HCT116 (cell line): Measurements from ENCODE around the gene RAB37. TPM values are rescaled to one million over a fixed set of nuclear protein-coding genes. Genes with fewer than 3 reads are reported as not detected.
A peak's percentile ranks its signal among the peaks of the same experiment; 100 is the strongest.

ENCODE experiments used
- ATAC-seq: fragments of 200-7000 bp; cut with Tn5 transposase; 2 replicates; pipeline ENCODE4 v1.9.1; 2020; ENCODE audit warnings: mild to moderate bottlenecking, moderate library complexity
- BruUV-seq: library from RNA; stranded (reverse); fragments of 400-500 nt; replicated peaks from 2 replicates; lab custom pipeline; 2021; lab: Mats Ljungman, UMichigan
- CTCF ChIA-PET: fragments of 300-600 bp; sonication (Branson Sonifier 250); formaldehyde crosslinking; loops from one replicate; lab custom pipeline; 2021; ENCODE audit warnings: antibody characterized with exemption; lab: Charles Lee
- POLR2A ChIA-PET: fragments of 300-600, 350-600 bp; sonication (Branson Sonifier 250); formaldehyde crosslinking; loops from one replicate; lab custom pipeline; 2021; ENCODE audit warnings: antibody characterized with exemption; lab: Charles Lee
- RAD21 ChIA-PET, 2 experiments: fragments of 300-600 bp; sonication (Branson Sonifier 250); formaldehyde crosslinking; loops; one replicate each; lab custom pipeline; 2023; ENCODE audit warnings: low total read pairs in 2 of 2; ENCODE audit not compliant: uncharacterized antibody in 2 of 2, unreplicated experiment in 2 of 2, low non-redundant PET in 1 of 2; lab: Charles Lee
- DNase-seq: peaks from one replicate; pipeline ENCODE4 v3.0.0-alpha.2; 2010; ENCODE audit warnings: low read depth, low spot score
- H2AFZ ChIP-seq: fragments of 200-600 bp; shearing (Covaris generic), sonication (generic); 2 replicates; pipeline ENCODE4 v1.6.1; 2017; ENCODE audit warnings: low read depth, mixed run types, mixed read lengths, antibody characterized with exemption, low read length; ENCODE audit not compliant: poor library complexity, severe bottlenecking
- H3K27ac ChIP-seq: 2 replicates; pipeline ENCODE4 v1.5.1; 2012; ENCODE audit warnings: low read depth, low read length
- H3K27me3 ChIP-seq: fragments of 200-600 bp; sonication (generic); 2 replicates; pipeline ENCODE4 v1.6.1; 2016; ENCODE audit warnings: mixed run types, low read length, mixed read lengths; ENCODE audit not compliant: insufficient read depth
- H3K36me3 ChIP-seq, 2 experiments: fragments of 200-500 bp in 1 of 2; fragments of 200-600 bp in 1 of 2; sonication (Bioruptor generic) in 1 of 2; sonication (generic) in 1 of 2; 2 replicates each; pipeline versions ENCODE4 v1.5.1 to v1.6.1; 2014 to 2016; ENCODE audit warnings: low read length in 2 of 2, inconsistent platforms in 1 of 2, mixed read lengths in 1 of 2, mixed run types in 1 of 2; ENCODE audit not compliant: insufficient read depth in 2 of 2, control insufficient read depth in 1 of 2
- H3K4me1 ChIP-seq, 2 experiments: fragments of 200-600 bp in 1 of 2; sonication (generic) in 1 of 2; 2 replicates each; pipeline versions ENCODE4 v1.5.1 to v1.6.1; 2012 to 2017; ENCODE audit warnings: low read length in 2 of 2, inconsistent platforms in 1 of 2, mild to moderate bottlenecking in 1 of 2, mixed read lengths in 1 of 2, mixed run types in 1 of 2, moderate library complexity in 1 of 2; ENCODE audit not compliant: insufficient read depth in 2 of 2, control insufficient read depth in 1 of 2
- H3K4me2 ChIP-seq: fragments of 200-600 bp; sonication (generic); 2 replicates; pipeline ENCODE4 v1.6.1; 2017; ENCODE audit warnings: mixed run types, low read length, mixed read lengths
- H3K4me3 ChIP-seq, 2 experiments: fragments of 200-600 bp in 1 of 2; sonication (generic) in 1 of 2; replicated peaks in 1 of 2; 2 replicates each; pipeline ENCODE4 v1.5.1; 2011 to 2016; ENCODE audit warnings: low read length in 2 of 2, control low read depth in 1 of 2, low read depth in 1 of 2, mild to moderate bottlenecking in 1 of 2, mixed read lengths in 1 of 2, mixed run types in 1 of 2
- H3K79me2 ChIP-seq: fragments of 200-600 bp; sonication (generic); 2 replicates; pipeline ENCODE4 v1.6.1; 2017; ENCODE audit warnings: mild to moderate bottlenecking, mixed run types, low read length, moderate library complexity, mixed read lengths; ENCODE audit not compliant: insufficient read depth
- H3K9ac ChIP-seq: fragments of 200-600 bp; sonication (generic); 2 replicates; pipeline ENCODE4 v1.6.1; 2016; ENCODE audit warnings: low read length, mixed read lengths
- H3K9me2 ChIP-seq: fragments of 200-600 bp; sonication (generic), shearing (Covaris generic); 2 replicates; pipeline ENCODE4 v1.6.1; 2017; ENCODE audit warnings: mixed run types, mild to moderate bottlenecking, moderate library complexity; ENCODE audit not compliant: insufficient read depth
- H3K9me3 ChIP-seq, 2 experiments: fragments of 200-500 bp in 1 of 2; fragments of 200-600 bp in 1 of 2; sonication (Bioruptor generic) in 1 of 2; sonication (generic) in 1 of 2; 2 replicates each; pipeline ENCODE4 v1.6.1; 2014 to 2017; ENCODE audit warnings: low read length in 2 of 2, mixed read lengths in 2 of 2, inconsistent platforms in 1 of 2, low read depth in 1 of 2, mild to moderate bottlenecking in 1 of 2, mixed run types in 1 of 2, moderate library complexity in 1 of 2; ENCODE audit not compliant: control insufficient read depth in 1 of 2, insufficient read depth in 1 of 2
- H4K20me1 ChIP-seq: fragments of 200-600 bp; sonication (generic), shearing (Covaris generic); 2 replicates; pipeline ENCODE4 v1.6.1; 2017; ENCODE audit warnings: mixed run types, mild to moderate bottlenecking, moderate library complexity; ENCODE audit not compliant: insufficient read depth
- CEBPB ChIP-seq: IDR thresholded peaks from 2 replicates; pipeline ENCODE4 v1.6.1; 2012; ENCODE audit warnings: low read depth
- EGR1 ChIP-seq: IDR thresholded peaks from 2 replicates; pipeline ENCODE4 v1.6.1; 2012; ENCODE audit warnings: low read depth
- ELF1 ChIP-seq: IDR thresholded peaks from 2 replicates; pipeline ENCODE4 v1.6.1; 2012; ENCODE audit warnings: low read depth, borderline replicate concordance
- FOSL1 ChIP-seq: IDR thresholded peaks from 2 replicates; pipeline ENCODE4 v1.6.1; 2012; ENCODE audit warnings: low read depth
- POLR2A ChIP-seq: IDR thresholded peaks from 2 replicates; pipeline ENCODE4 v1.7.0; 2011; ENCODE audit warnings: borderline replicate concordance; ENCODE audit not compliant: insufficient read depth, insufficient read length; ENCODE audit errors: extremely low read depth
- POLR2AphosphoS5 ChIP-seq: IDR thresholded peaks from 2 replicates; pipeline ENCODE4 v1.6.1; 2011; ENCODE audit warnings: mild to moderate bottlenecking, low read depth, low read length, moderate library complexity
- TCF7L2 ChIP-seq: IDR thresholded peaks from 2 replicates; pipeline ENCODE4 v1.7.0; 2011; ENCODE audit warnings: borderline replicate concordance, inconsistent platforms; ENCODE audit not compliant: insufficient read depth, insufficient read length; ENCODE audit errors: extremely low read depth
- YY1 ChIP-seq: IDR thresholded peaks from 2 replicates; pipeline ENCODE4 v1.6.1; 2011; ENCODE audit warnings: low read length, low read depth, moderate library complexity, mild to moderate bottlenecking; ENCODE audit not compliant: insufficient replicate concordance; ENCODE audit errors: extremely low read depth
- ZNF274 ChIP-seq: fragments of 200-500 bp; sonication (Bioruptor generic); IDR thresholded peaks from 2 replicates; pipeline ENCODE4 v1.6.1; 2014; ENCODE audit warnings: mild to moderate bottlenecking, low read depth, low read length, inconsistent platforms
- intact Hi-C: fragments of 100-400 bp; cut with micrococcal nuclease; formaldehyde crosslinking; loops from 2 replicates; pipeline ENCODE4 v1.10.0; 2022
- total RNA-seq: library from RNA; stranded (reverse); gene quantifications from one replicate; pipeline ENCODE4 v1.2.1, GENCODE V29; 2021; ENCODE audit not compliant: unreplicated experiment
- TF ChIP-seq, protein P1 (sequence below): IDR thresholded peaks from 2 replicates; pipeline ENCODE4 v1.6.1; 2012; ENCODE audit warnings: low read depth

RAB37 gene
- total RNA-seq, 1 experiment from 2014 or later = 8.2 TPM

DNA sequence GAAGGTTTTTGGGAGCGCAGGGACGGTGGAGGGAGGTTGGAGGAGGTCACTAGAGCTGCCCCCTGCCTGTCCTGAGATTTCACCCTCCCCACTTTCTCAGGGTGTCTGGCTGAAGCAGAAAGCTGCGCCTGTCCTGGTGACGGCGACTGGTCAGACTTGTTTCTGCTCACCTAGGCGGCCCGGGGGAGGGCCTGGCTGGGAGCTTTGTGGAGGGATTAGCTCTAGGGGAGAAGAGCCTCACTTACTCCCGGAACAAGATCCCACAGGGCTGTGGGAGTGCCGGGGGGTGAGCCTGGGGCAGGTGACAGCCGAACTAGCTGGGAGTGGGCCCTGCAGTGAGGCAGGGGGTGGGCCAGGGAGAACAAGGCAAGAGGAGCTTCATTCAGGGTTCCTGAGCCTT, 22.9 kb downstream of the RAB37 start:
- peaks cover 46 to 54% of the 10 kb centered on the region in 2 experiments for H3K4me1 ChIP-seq
- no peak for ATAC-seq
- POLR2A ChIA-PET = interaction anchor here (1.2 to 3.9 kb wide), 4 partner anchors 10 to 16 kb away, joined by 4 to 18 read pairs (median 6); partner anchors contain the start of gene NAT9
- H3K4me3 ChIP-seq = no peak overlapping the region
- H3K27ac ChIP-seq = peak overlapping the region; percentile 1; the same call in 1 of the 2 replicates
- H2AFZ ChIP-seq = no peak overlapping the region
- DNase-seq = no peak
- RAD21 ChIA-PET = no interaction called here
- peak overlapping the region; percentile 3; the same call in 1 of the 2 replicates for H3K9ac ChIP-seq
- H3K4me2 ChIP-seq = peak overlapping the region; percentile 85
- CTCF ChIA-PET = interaction anchor here (0.7 to 4.1 kb wide), 5 partner anchors 10 to 103 kb away, joined by 3 to 20 read pairs (median 3); no protein-coding TSS in a partner anchor
- no peaks in the 10 kb centered on the region for H3K9me2 ChIP-seq
- BruUV-seq = no TSS peak
- intact Hi-C loops = no loop called here
- H3K79me2 ChIP-seq = peaks cover 62% of the 10 kb centered on the region
- no peaks in the 10 kb centered on the region for H3K27me3 ChIP-seq
- H3K9me3 ChIP-seq = no peaks in the 10 kb centered on the region
- H3K36me3 ChIP-seq = peaks cover 0 to 2% of the 10 kb centered on the region in 2 experiments; a peak in 1 of 4 replicates
- TF ChIP-seq POLR2A (no peak), FOSL1 (no peak), EGR1 (no peak), POLR2AphosphoS5 (no peak), ELF1 (no peak), YY1 (no peak), TCF7L2 (no peak), ZNF274 (no peak), CEBPB (no peak)
- TF ChIP-seq, protein P1, sequence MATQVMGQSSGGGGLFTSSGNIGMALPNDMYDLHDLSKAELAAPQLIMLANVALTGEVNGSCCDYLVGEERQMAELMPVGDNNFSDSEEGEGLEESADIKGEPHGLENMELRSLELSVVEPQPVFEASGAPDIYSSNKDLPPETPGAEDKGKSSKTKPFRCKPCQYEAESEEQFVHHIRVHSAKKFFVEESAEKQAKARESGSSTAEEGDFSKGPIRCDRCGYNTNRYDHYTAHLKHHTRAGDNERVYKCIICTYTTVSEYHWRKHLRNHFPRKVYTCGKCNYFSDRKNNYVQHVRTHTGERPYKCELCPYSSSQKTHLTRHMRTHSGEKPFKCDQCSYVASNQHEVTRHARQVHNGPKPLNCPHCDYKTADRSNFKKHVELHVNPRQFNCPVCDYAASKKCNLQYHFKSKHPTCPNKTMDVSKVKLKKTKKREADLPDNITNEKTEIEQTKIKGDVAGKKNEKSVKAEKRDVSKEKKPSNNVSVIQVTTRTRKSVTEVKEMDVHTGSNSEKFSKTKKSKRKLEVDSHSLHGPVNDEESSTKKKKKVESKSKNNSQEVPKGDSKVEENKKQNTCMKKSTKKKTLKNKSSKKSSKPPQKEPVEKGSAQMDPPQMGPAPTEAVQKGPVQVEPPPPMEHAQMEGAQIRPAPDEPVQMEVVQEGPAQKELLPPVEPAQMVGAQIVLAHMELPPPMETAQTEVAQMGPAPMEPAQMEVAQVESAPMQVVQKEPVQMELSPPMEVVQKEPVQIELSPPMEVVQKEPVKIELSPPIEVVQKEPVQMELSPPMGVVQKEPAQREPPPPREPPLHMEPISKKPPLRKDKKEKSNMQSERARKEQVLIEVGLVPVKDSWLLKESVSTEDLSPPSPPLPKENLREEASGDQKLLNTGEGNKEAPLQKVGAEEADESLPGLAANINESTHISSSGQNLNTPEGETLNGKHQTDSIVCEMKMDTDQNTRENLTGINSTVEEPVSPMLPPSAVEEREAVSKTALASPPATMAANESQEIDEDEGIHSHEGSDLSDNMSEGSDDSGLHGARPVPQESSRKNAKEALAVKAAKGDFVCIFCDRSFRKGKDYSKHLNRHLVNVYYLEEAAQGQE = no peak
- no peaks in the 10 kb centered on the region; the same call in 1 of the 2 replicates for H4K20me1 ChIP-seq
